Transverse colon (tissue), 4 donors: Measurements from ENCODE around the gene SEC24B. TPM values are rescaled to one million over a fixed set of nuclear protein-coding genes. Genes with fewer than 3 reads are reported as not detected.

Experiments
- DNase-seq: peaks from one replicate; pipeline ENCODE4 v3.0.0-alpha.2; 2019
- H3K27ac ChIP-seq, 4 donors: fragments of 200-600 bp; sonication (generic); 2 replicates each; pipeline ENCODE4 v1.5.1; 2016 to 2018; ENCODE audit warnings: inconsistent platforms in 4 of 4
- H3K27me3 ChIP-seq: fragments of 200-600 bp; sonication (generic); 2 replicates; pipeline ENCODE4 v1.5.1; 2017; ENCODE audit warnings: inconsistent platforms
- H3K36me3 ChIP-seq, 4 donors: fragments of 200-600 bp; sonication (generic); 2 replicates each; pipeline ENCODE4 v1.5.1; 2017 to 2019; ENCODE audit warnings: inconsistent platforms in 4 of 4
- H3K4me1 ChIP-seq, 4 donors: fragments of 200-600 bp; sonication (generic); 2 replicates each; pipeline ENCODE4 v1.5.1; 2017 to 2020; ENCODE audit warnings: inconsistent platforms in 4 of 4
- H3K4me3 ChIP-seq, 4 donors: fragments of 200-600 bp; sonication (generic); 1 replicate in 1 of 4; 2 replicates in 3 of 4; pipeline versions ENCODE4 v1.5.1 to v1.6.1; 2017 to 2019; ENCODE audit warnings: inconsistent platforms in 4 of 4
- H3K9me3 ChIP-seq, 2 donors: fragments of 200-600 bp; sonication (generic); 2 replicates each; pipeline ENCODE4 v1.5.1; 2017 to 2019; ENCODE audit warnings: inconsistent platforms in 2 of 2
- CTCF ChIP-seq, 5 experiments: fragments of 200-600 bp in 3 of 5; fragments of 450-650 bp in 2 of 5; sonication (generic) in 3 of 5; IDR thresholded peaks; 1 replicate in 2 of 5; 2 replicates in 3 of 5; pipeline ENCODE4 v1.5.1; 2016 to 2017; ENCODE audit warnings: antibody characterized with exemption in 5 of 5, inconsistent platforms in 3 of 5, mild to moderate bottlenecking in 2 of 5, moderate library complexity in 1 of 5
- EP300 ChIP-seq: sonication (generic); formaldehyde crosslinking; IDR thresholded peaks from one replicate; pipeline ENCODE4 v1.6.1; 2017; ENCODE audit warnings: antibody characterized with exemption, low read depth
- POLR2A ChIP-seq: fragments of 450-650 bp; IDR thresholded peaks from one replicate; pipeline ENCODE4 v1.6.1; 2016; ENCODE audit warnings: antibody characterized with exemption, mild to moderate bottlenecking, moderate library complexity
- POLR2AphosphoS5 ChIP-seq, 3 donors: sonication (generic); formaldehyde crosslinking; IDR thresholded peaks; one replicate each; pipeline ENCODE4 v1.6.1; 2016; ENCODE audit warnings: antibody characterized with exemption in 3 of 3
- WGBS, 2 donors: methylation state at CpG; one replicate each; pipeline ENCODE4 v1.1.5; 2018; ENCODE audit warnings: low coverage in 1 of 2; 5-methylcytosine and 5-hydroxymethylcytosine counted together
- in situ Hi-C, 4 donors: fragments of 200-750 bp; cut with MboI; loops; one replicate each; pipeline versions ENCODE4 v1.15.0 to v1.15.1; 2017; ENCODE audit warnings: low sequenced_read_pairs in 3 of 4, low pct_ligation_motif_present in 1 of 4, low pct_unique_long_range_greater_than_20kb in 1 of 4
- intact Hi-C: fragments of 100-400 bp; cut with DNase I; formaldehyde crosslinking; loops from one replicate; pipeline ENCODE4 v1.15.1; 2023; ENCODE audit warnings: low total_unique reads
- total RNA-seq, 4 donors: library from RNA; depleted of rRNA; stranded (reverse); fragments of >200 nt; gene quantifications; one replicate each; pipeline ENCODE4 v1.1.0, GENCODE V29; 2016

SEC24B gene
- total RNA-seq, 4 donors from 2014 or later, result 14.3 to 44.1 (median 35.4) TPM

GRCh38 chr4:109548655-109549054, 115.0 kb downstream of the SEC24B start:
- TF ChIP-seq EP300, result no peak
- no peak for TF ChIP-seq POLR2A
- no peak for TF ChIP-seq CTCF (IDR thresholded peaks at IDR 0.05)
- no peak for TF ChIP-seq POLR2AphosphoS5 (IDR thresholded peaks at IDR 0.05)
- in situ Hi-C loops (loop anchor here in 2 of 4 donors (25.0 kb wide), 2 partner anchors 111 to 264 kb away; partner anchors contain the start of genes SEC24B (in 2 of the 2), CFI (in 1 of the 2) and GAR1 (in 1 of the 2)), intact Hi-C loops (no loop called here)
- DNase-seq, result no peak
- no peaks in the 10 kb centered on the region for H3K9me3 ChIP-seq
- no peaks in the 10 kb centered on the region for H3K27me3 ChIP-seq
- no peaks in the 10 kb centered on the region for H3K4me1 ChIP-seq
- no peak overlapping the region for H3K27ac ChIP-seq
- peaks cover 0 to 8% (median 0%) of the 10 kb centered on the region in 4 donors for H3K36me3 ChIP-seq
- H3K4me3 ChIP-seq, result no peak overlapping the region
- WGBS, 2 donors, result 43 to 65% methylated on average over 1 to 2 of the region's 2 CpGs

GRCh38 chr4:109552237-109552636, 118.6 kb downstream of the SEC24B start:
- WGBS, 2 donors, result 92 to 93% methylated on average over 5 to 6 of the region's 6 CpGs
- in situ Hi-C loops, result loop anchor here in 1 of 4 donors (25.0 kb wide), 1 partner anchor 260 kb away; the partner anchor contains the start of genes CFI and GAR1

GRCh38 chr4:109553130-109553529, 119.5 kb downstream of the SEC24B start:
- Histone ChIP-seq H3K4me3 (no peak overlapping the region), H3K27ac (no peak overlapping the region), H3K27me3 (no peaks in the 10 kb centered on the region), H3K36me3 (no peaks in the 10 kb centered on the region), H3K9me3 (no peaks in the 10 kb centered on the region), H3K4me1 (no peaks in the 10 kb centered on the region)
- no peak for TF ChIP-seq POLR2AphosphoS5 (IDR thresholded peaks at IDR 0.05)
- TF ChIP-seq EP300, result no peak
- TF ChIP-seq POLR2A, result no peak
- no peak for TF ChIP-seq CTCF (IDR thresholded peaks at IDR 0.05)
- in situ Hi-C loops, result loop anchor here in 1 of 4 donors (25.0 kb wide), 1 partner anchor 259 kb away; the partner anchor contains the start of genes CFI and GAR1
- intact Hi-C loops, result no loop called here
- DNase-seq, result no peak
- WGBS, 2 donors, result 99 to 100% methylated on average over 2 of the region's 2 CpGs

More at GRCh38 chr4:109552237-109552636, 118.6 kb downstream of the SEC24B start:
- H3K4me1 ChIP-seq, result no peaks in the 10 kb centered on the region
- no peak overlapping the region for H3K27ac ChIP-seq
- DNase-seq, result no peak
- H3K4me3 ChIP-seq, result no peak overlapping the region
- no peaks in the 10 kb centered on the region for H3K36me3 ChIP-seq
- no peaks in the 10 kb centered on the region for H3K9me3 ChIP-seq
- no peaks in the 10 kb centered on the region for H3K27me3 ChIP-seq
- intact Hi-C loops, result no loop called here
- TF ChIP-seq CTCF (IDR thresholded peaks at IDR 0.05) (no peak), POLR2A (no peak), EP300 (no peak), POLR2AphosphoS5 (IDR thresholded peaks at IDR 0.05) (no peak)

- Histone ChIP-seq H3K27me3 (no peaks in the 10 kb centered on the region), H3K27ac (no peak overlapping the region), H3K4me1 (peaks cover 0 to 6% (median 4%) of the 10 kb centered on the region in 4 donors), H3K9me3 (no peaks in the 10 kb centered on the region), H3K36me3 (no peaks in the 10 kb centered on the region), H3K4me3 (no peak overlapping the region)
- intact Hi-C loops, result no loop called here
- in situ Hi-C loops, result loop anchor here in 1 of 4 donors (25.0 kb wide), 1 partner anchor 257 kb away; the partner anchor contains the start of genes CFI and GAR1
- WGBS, 2 donors, result 75 to 94% methylated on average over 3 of the region's 3 CpGs
- TF ChIP-seq POLR2AphosphoS5 (IDR thresholded peaks at IDR 0.05), result no peak
- no peak for TF ChIP-seq POLR2A
- TF ChIP-seq EP300, result no peak
- no peak for TF ChIP-seq CTCF (IDR thresholded peaks at IDR 0.05)
- DNase-seq, result no peak
Observed at GRCh38 chr4:109554971-109555370, 121.4 kb downstream of the SEC24B start.
